Dermis microvascular lymphatic vessel endothelial cell (primary cell): ENCODE data around the gene CELF5. TPM values are rescaled to one million over a fixed set of nuclear protein-coding genes. Genes with fewer than 3 reads are reported as not detected.

Source experiments
- DNase-seq, 2 donors: peaks; one replicate each; pipeline versions ENCODE4 v3.0.0 to v3.0.0-alpha.2; 2010; ENCODE audit warnings: low read depth in 2 of 2
- total RNA-seq: library from RNA; depleted of rRNA; stranded (reverse); fragments of >200 nt; gene quantifications from 2 replicates; pipeline ENCODE4 v1.2.1, GENCODE V29; 2014

CELF5 gene
- 0.13 TPM in 1 of 2 replicates, not detected in the other for total RNA-seq

DNA sequence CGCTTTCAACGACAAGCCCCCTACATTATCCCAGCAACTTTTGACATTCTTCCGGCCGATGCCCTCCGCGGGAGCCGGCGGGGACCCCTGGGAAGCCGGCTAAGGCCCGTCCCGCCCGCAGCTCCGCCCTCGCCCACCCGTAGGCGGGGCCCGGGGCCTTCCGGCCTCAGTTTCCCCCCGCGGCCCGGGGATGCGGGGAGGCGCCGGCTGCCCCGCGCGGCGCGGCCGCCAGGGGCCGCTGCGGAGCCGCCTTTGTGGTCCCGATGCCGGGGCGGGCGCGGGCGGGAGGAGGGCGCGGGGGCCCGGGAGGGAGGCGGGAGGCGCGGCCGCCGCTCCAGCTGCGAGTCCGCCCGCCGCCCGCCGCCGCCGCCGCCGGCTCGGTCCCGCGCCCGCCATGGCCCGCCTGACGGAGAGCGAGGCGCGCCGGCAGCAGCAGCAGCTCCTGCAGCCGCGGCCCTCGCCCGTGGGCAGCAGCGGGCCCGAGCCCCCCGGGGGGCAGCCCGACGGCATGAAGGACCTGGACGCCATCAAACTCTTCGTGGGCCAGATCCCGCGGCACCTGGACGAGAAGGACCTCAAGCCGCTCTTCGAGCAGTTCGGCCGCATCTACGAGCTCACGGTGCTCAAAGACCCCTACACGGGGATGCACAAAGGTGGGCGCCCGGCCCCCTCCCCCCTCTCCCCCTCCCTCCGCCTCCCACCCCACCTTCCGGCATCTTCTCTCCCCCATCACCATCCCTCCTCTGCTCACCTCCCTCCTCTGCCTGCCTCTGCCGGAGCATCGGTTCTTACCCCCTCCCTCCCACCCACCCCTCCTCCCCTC lies at the start of gene CELF5:
Gene CELF5 (plus strand): TSS at position 316 of the 823 bp plus-strand sequence. CDS start 79 bp downstream, at position 395.
- peak in 1 of 2 donors; percentile 11 for DNase-seq

DNA sequence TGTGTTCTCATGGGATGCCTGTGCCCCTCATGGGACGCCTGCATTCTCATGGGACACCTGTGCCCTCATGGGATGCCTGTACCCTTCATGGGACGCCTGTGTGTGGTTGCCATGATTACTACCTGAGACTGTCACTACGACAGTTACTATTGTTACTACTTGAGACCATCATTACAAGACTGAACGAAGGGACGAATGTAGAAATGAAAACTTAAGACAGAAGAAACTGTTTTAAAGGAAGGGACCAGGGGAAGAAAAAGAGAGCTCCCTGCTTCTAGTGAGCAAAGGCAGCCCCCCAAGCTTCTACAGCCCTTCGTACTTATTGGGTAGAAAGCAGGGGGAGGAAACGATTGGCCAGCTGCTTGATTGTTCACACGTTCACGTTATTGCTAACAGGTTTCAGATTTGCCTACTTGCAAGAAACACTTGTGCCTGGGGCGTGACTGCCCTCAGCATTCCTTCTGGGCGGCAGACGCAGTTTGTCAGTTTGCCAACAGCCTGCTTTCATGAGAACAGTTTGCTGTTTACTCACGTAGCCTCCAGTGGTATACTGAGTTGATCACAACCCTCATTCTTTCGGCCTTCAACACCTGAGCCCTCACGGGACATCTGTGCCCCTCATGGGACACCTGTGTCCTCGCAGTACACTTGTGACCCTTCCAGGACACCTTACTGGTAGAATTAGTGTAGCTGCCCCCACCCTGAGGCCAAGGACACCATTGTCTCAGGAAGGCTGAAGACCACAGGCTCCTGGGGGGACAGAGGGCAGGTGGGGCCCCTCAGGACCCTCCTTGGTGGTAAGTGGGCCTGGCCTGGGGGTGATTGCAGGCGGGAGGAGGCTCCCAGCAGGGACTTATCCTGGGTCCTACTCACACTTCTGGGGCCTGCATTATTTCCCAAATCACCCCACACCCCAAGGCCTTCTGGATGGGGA lies 48.4 kb upstream of the CELF5 start:
- no peak for DNase-seq

DNA sequence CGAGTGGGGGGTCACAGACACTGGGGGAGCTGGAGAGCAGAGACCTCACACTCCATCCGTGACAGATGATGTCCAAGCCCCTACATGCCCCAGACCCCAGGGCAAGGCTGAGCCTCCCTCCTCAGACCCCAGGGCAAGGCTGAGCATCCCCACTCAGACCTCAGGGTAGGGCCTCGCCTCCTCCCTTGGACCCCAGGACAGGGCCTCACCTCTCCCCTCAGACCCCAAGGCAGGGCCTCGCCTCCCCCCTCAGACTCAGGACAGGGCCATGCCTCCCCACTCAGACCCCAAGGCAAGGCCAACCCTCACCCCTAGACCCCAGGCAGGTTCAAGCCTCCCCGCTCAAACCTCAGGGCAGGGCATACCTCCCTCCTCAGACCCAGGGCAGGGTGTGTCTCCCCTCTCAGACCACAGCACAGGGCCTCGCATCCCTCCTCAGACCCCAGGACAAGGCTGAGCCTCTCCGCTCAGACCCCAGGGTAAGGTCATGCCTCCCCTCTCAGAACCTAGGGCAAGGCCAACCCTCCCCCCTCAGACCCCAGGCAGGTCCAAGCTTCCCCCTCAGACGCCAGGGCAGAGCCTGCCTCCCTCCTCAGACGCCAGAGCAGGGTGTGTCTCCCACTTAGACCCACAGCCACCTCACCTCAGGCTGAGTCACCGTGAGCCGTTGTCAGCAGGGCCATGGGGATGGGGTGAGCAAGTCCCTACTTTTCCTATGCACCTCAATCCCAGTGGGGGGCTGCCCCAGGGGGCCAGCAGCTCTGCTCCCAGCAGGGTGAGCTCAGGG lies 47.6 kb upstream of the CELF5 start:
- peak in 1 of 2 donors; percentile 14 for DNase-seq

DNA sequence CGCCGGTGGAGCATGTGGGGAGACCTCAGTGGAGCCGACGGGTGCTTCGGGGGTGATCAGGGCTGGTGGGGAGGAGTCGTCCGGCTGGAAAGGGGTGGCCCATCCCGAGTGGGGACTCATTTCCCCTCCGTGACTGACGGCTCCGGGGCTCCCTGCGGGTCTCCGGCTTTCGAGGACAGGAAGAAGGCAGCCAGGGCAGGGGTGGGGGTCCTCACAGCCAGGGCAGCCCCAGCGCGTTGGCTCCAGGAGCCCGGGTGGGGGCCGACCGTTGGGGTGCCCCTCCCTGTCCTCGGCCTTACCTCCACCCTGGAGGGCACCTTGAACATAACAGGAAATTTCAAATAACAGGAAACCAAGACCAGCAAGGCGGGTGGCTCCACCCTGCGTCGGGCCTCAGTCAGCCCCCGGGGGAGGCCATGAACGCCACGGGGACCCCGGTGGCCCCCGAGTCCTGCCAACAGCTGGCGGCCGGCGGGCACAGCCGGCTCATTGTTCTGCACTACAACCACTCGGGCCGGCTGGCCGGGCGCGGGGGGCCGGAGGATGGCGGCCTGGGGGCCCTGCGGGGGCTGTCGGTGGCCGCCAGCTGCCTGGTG lies 46.0 kb upstream of the CELF5 start, which contains the start of gene S1PR4:
Gene S1PR4 (plus strand): TSS at position 393 of the 596 bp plus-strand sequence. CDS start 24 bp downstream, at position 417.
- DNase-seq: no peak

DNA sequence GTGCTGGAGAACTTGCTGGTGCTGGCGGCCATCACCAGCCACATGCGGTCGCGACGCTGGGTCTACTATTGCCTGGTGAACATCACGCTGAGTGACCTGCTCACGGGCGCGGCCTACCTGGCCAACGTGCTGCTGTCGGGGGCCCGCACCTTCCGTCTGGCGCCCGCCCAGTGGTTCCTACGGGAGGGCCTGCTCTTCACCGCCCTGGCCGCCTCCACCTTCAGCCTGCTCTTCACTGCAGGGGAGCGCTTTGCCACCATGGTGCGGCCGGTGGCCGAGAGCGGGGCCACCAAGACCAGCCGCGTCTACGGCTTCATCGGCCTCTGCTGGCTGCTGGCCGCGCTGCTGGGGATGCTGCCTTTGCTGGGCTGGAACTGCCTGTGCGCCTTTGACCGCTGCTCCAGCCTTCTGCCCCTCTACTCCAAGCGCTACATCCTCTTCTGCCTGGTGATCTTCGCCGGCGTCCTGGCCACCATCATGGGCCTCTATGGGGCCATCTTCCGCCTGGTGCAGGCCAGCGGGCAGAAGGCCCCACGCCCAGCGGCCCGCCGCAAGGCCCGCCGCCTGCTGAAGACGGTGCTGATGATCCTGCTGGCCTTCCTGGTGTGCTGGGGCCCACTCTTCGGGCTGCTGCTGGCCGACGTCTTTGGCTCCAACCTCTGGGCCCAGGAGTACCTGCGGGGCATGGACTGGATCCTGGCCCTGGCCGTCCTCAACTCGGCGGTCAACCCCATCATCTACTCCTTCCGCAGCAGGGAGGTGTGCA lies 45.3 kb upstream of the CELF5 start:
- no peak for DNase-seq

DNA sequence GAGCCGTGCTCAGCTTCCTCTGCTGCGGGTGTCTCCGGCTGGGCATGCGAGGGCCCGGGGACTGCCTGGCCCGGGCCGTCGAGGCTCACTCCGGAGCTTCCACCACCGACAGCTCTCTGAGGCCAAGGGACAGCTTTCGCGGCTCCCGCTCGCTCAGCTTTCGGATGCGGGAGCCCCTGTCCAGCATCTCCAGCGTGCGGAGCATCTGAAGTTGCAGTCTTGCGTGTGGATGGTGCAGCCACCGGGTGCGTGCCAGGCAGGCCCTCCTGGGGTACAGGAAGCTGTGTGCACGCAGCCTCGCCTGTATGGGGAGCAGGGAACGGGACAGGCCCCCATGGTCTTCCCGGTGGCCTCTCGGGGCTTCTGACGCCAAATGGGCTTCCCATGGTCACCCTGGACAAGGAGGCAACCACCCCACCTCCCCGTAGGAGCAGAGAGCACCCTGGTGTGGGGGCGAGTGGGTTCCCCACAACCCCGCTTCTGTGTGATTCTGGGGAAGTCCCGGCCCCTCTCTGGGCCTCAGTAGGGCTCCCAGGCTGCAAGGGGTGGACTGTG lies 44.6 kb upstream of the CELF5 start:
- DNase-seq: no peak

DNA sequence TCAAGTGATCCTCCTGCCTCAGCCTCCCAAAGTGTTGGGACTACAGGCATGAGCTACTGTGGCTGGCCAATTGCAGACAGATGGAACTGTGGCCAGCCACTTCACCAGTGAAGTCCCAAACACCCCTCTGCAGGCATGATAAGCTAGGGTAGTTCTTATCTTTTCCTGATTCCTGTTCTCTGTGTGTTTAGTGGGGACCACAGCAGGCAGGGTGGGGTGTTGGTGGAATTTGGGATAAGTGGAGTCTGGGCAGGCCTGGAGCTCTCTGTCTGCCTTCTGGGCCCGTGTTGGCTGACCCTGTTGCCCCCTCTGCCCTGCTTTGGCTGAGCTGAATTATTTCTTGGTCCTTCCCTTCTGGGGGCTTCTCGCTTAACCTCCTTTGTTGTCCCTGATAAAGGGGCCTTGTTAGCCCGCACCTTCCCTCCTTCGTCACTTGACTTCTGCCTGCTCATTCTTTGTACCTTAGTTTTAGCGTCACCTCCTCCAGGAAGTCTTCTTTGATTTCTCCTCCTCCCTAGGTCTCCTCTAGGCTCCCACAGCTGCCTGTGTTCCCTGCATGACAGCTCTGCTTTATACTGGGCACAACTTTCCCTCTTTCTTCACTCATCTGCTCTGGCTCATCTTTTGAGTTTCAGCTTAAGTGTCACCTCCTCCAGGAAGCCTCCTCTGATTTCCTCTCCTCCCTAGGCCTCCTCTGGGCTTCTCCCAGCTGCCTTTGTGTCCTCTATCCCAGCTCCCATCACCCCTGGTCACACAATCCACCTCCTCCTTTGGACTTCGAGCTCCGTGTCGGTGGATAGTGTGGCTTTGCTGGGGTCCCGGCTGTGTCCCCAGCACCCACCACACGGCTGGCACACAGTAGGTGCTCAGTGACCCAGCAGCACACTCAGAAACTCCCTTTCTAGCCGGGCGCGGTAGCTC lies 40.5 kb upstream of the CELF5 start:
- DNase-seq: no peak

DNA sequence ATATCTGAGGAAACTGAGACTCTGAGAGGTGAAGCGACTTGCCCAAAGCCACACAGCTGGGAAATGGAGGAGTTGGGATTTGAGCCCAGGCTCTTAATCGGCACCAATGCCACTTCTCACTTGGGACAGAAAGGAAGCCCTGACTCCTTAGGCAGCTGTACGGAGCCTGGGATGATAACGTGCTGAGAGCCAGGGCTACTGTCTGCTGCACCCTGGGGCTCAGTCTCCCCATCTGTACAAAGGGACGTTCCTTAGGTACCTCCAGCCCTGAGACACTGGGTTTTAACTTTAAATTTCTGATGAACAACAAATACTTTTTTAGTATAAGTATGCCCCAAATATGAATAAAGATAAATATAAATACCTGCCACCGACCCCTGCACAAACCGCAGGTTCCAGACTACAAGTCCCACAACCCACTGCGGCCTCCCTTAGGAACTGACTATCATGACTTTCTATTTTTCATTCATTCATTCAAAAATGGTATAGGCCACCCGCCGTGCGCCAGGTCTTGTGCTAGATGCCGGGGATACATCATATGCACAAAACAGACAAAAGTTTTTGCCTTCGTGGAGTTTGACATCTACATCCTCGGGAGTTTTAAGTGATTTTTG lies 39.5 kb upstream of the CELF5 start:
- DNase-seq: peak; percentile 57 to 75

DNA sequence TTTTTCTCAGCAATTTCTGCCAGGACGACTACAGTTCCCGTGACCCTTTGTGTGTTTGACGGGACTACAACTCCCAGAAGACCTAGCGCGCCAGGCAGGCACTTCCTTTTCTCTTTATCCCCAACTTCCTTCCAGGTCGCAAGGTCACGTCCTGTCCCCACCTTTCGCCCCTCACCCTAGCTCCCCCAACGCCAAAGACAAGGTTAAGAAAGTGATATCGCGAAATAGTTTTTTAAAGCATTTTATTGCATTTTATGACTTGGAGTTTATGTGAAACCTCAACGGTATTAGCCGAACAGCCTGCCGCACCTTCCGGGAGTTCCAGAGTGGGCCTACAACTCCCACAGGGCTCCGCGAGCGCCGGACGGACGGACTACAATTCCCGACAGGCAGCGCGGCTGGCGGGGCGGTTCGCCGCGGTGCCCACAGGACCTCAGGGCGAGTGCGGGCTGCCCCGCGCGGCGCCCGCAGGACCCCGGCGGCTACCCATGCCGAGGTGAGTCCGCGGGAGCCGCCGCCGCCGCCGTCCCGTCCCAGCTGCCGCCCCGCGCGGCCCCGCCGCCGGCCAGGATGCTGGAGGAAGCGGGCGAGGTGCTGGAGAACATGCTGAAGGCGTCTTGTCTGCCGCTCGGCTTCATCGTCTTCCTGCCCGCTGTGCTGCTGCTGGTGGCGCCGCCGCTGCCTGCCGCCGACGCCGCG lies 38.9 kb upstream of the CELF5 start, which contains the start of gene NCLN:
Gene NCLN (plus strand): TSS at position 470 of the 699 bp plus-strand sequence. CDS start 101 bp downstream, at position 571.
- peak; percentile 90 to 96 for DNase-seq

DNA sequence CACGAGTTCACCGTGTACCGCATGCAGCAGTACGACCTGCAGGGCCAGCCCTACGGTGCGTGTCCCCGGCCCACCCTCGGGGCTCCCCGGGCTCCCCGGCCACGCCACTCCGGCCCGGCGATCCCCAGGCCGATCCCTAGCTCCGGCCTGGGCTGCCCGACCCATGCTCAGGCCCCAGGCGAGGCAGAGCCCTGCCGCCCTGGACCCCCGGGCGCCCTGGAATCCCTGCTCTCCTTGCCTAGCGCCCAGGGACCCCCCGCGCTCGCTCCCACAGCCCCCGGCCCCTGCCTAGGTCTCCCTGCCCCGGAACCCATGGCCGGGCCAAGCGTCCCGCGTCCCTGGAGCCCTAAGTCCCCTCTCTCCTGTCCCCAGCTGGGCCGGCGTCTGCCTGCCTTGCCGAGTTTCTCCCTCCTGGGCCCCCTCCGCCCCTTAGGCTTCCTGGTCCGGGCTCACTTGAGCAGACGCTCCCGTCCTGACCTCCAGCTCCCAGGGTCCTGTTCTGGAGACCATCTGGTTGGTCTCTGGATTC lies 38.2 kb upstream of the CELF5 start:
- DNase-seq: peak; percentile 9 to 22

DNA sequence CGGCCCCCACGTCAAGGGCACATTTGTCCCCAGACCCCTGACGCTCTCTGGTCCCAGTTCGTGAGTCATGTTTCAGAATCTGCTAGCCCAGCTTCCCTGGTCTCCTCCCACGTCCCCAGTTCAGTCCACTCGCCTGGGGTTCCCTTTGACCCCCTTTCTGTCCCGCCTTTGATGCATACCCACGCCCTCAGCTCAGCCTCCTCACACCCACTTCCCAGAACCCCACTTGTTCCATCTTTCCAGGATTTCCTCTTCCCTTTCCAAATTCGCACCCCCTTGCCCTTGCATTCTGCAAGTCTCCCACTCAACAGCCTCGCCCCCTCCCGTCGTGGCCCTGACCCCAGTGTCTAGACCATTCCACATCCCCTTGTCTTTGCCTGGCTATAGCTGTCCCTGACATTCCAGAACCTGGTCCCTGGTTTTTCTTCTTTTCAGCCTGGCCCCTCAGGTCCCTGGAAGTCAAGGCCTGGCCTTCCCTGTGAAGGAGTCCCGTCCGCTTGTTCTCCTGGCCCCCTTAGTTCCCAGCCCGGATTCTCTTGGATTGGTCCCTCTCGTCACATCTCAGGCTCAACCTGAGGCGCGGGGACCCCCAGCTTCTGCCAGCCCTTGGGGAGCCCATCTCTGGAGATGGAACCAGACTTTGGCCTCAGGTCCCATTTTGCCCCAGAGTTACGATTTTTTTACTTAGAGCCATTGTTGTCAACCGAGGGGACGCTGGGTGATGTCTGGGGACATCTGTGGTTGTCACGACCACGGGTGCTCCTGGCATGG lies 37.4 kb upstream of the CELF5 start:
- DNase-seq: no peak

DNA sequence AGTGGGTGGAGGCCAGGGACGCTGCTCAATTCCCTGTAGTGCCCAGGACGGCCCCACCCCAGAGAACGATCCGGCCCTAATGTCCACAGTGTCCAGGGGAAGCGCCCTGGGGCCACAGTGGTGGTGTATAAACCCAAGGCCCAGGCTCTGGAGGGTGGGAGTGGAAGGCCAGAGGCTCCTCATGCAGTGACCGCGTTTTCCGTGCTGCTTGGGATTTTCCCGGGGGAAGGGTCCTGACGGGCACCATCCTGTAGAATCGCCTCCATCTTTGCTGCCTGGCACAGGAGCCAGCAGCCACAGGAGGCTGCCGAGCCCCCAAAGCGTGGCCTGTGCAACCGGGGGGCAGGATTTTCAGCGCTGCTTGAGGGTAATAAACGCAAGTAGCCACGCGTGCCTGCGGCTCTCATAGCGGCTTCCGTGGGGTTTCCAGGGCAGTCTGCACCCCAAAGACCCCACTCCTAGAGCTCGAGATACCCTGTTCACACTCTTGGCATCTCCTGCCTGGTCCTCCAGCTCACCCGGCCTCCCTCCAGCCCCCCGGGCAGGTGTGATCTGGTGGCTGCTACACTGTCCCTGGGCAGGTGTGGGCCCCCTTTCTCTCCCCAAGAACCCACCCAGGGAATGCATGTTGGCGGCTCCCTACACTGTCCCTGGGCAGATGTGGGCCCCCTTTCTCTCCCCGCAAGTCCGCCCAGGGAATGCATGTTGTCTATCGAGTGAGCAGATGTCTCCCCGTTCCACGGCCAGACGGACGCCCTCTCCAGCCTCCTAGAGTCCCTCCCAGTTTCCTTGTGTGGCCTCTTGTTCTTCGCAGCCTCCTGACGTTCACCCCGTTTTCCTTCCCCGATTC lies 36.6 kb upstream of the CELF5 start:
- no peak for DNase-seq

DNA sequence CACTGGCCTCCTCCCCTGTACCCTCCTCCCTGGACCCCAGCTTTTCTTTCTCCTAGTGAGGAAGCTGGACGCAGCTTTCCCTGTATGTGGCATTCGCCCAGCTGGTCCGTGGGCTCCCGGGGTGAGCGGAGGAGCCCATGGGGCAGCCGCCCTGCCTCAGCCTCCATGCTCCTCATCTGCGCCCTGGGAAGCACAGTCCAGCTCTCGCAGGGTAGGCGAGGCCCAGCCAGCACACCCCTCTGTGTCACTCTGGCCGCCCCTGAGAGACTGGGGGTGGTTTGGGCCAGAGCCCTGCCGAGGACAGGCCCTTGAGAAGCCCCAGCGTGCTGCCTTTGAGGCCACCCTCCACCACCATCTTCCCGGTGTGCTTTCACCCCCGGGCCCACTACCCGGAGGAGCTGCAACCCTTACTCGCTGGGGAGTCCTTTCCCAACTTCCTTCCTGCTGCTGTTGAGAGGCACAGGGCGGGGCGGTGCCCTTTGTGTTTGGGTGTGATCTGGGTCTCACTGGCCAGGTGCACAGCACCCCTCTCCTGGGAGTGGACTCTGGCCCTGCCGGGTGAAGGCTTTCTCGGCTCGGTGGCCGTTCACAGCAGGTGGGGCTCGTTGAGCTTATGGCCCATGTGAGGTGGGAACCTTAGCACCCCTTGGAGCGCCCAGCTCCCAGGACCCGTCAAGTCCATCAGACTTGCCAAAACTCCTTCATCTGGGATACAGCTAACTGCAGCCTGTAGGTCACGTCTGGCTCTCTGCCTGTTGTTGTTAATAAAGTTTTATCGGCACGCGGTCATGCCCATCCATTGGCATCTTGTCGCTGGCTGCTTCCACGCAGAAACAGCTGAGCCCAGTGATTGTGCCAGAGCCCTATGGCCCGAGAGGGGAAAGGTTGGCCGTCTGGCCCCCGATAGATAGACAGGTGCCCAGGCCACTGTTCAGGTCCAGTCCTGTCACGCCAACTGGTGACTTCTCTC lies 35.5 kb upstream of the CELF5 start:
- no peak for DNase-seq

DNA sequence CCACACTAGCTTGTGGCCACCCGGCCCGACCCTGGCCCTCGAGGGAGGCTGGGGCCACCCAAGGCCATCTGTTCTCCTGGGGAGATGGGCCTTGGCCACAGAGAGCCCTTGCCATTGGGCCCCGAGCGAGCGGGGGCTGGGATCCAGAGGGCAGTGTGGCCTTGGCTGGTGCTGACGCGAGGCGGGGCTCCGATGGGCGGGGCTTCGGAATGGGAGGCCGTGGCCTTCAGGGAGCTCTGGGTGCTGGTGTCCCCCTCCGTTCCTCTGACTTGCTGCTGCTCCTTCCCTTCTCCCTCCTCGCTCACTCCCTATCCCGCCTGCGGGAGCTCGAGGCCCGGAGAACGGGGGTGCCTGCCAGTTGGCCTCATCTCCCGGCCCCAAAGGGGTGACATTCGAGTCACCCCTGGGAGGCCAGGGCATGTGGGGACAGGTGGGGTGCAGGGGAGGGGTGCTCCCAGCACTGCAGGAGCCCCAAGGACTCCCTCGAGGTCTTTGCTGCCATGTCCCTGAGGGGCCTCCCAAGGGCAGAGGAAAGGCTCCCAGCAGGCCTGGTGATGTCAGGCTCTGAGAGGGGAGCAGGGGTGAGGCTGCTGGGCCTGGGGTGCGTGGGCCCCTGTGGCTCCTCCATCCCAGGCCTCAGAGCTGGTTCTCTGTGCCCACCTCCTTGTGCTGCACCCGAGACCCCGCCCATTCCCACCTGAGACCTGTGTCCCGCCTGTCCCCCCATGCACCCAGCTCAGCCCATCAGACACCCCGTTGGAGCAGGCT lies 34.6 kb upstream of the CELF5 start:
- DNase-seq: no peak
